Measurements from ENCODE around the gene ACTL10.

DNA sequence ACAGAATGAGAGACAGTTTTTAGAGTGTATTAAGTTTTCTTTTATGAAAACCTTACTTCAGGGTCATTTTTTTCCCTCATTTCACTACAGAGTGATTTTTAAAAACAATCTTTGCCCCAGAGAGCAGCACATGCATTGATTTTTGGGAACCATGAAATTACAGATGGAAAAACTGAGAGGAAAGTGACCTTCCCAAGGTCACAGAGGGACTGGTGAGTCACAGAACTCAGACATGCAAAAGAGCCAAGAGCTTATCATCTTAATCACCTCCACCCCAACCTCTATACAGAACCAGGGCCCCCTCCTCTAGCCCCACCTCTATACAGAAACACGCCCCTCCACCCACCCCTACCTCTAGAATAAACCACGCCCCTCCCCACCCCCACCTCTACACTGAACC, 42.7 kb downstream of the ACTL10 start:
- no peak for TF ChIP-seq FOXK2 (IDR thresholded peaks at IDR 0.05)
- TF ChIP-seq, protein P1, sequence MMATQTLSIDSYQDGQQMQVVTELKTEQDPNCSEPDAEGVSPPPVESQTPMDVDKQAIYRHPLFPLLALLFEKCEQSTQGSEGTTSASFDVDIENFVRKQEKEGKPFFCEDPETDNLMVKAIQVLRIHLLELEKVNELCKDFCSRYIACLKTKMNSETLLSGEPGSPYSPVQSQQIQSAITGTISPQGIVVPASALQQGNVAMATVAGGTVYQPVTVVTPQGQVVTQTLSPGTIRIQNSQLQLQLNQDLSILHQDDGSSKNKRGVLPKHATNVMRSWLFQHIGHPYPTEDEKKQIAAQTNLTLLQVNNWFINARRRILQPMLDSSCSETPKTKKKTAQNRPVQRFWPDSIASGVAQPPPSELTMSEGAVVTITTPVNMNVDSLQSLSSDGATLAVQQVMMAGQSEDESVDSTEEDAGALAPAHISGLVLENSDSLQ (IDR thresholded peaks at IDR 0.05) = no peak
- no peak for TF ChIP-seq FOXA1 (IDR thresholded peaks at IDR 0.05)
- TF ChIP-seq ARNT (IDR thresholded peaks at IDR 0.05) = no peak
- no peak for TF ChIP-seq LEF1 (IDR thresholded peaks at IDR 0.05; ENCODE audit: borderline replicate concordance)

All from HEK293T (cell line).